ENCODE data around the gene USP9X.
A peak's percentile ranks its signal among the peaks of the same experiment; 100 is the strongest.
"Not testable (repeated sequence)": the region's sequence is repeated elsewhere in the genome, so short reads cannot be mapped to it uniquely, and the experiment has no call there.

The USP9X gene

DNA sequence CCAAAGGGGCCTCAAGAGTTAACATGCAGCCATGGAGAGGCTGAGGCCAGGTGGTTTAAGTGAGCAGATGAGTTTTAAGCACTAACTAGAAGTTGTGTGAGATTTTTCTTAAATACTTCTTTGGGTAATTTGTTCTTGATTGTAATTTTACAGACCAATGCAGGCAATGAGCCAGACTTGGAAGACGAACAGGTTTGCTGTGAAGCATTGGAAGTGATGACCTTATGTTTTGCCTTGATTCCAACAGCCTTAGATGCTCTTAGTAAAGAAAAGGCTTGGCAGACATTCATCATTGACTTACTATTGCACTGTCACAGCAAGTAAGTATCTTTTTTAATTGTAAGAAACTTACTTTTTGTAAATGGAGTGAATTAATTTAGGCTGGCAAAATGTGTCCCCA, 103.9 kb downstream of the USP9X start:
- DNase-seq (ENCODE audit: low read depth in 2 of 2), result no peak

GRCh38 chrX:41192880-41193279, 107.6 kb downstream of the USP9X start:
- no peak for DNase-seq (ENCODE audit: low read depth in 2 of 2)

GRCh38 chrX:41198410-41198809, 113.2 kb downstream of the USP9X start:
- DNase-seq (ENCODE audit: low read depth in 2 of 2), result no peak

DNA sequence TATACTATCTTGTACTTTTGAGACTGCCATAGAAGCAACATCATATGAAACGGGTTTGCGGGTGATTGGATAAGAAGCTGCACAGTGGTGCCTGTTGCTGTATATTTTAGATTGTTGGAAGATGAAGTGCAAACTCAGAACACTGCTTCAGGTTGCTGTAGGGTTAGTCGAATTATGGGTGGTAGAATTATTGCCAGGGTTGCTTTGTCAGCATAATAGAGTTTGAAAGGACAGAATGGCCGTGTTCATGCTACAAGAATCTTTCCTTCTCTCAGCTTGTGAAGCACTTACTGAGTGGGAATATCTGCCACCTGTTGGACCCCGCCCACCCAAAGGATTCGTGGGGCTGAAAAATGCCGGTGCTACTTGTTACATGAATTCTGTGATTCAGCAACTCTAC, 115.5 kb downstream of the USP9X start:
- DNase-seq (ENCODE audit: low read depth in 2 of 2), result no peak

GRCh38 chrX:41209853-41210252, 124.6 kb downstream of the USP9X start:
- no peak for DNase-seq (ENCODE audit: low read depth in 2 of 2)

- DNase-seq (ENCODE audit: low read depth in 2 of 2), result no peak
Observed at GRCh38 chrX:41224605-41225004, 139.4 kb downstream of the USP9X start.

DNA sequence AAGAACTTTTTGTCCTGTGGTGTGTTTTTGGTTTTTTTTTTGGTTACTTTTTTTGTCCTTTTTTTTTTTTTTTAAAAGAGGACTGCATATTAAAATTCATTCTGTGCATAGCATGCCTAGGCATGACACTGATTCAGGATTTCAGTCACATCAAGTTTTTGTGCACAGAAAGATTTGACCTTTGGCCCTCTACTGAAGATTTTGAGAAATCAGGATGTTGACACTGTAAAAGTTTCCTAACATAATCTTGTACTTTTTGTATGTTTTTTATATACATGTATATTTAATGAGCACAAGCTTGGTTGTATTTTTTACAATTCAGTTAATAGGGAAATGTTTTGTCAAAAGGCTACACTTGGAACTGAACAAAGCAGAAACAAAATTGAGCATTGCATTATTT, 148.7 kb downstream of the USP9X start:
- no peak for DNase-seq (ENCODE audit: low read depth in 2 of 2)

DNA sequence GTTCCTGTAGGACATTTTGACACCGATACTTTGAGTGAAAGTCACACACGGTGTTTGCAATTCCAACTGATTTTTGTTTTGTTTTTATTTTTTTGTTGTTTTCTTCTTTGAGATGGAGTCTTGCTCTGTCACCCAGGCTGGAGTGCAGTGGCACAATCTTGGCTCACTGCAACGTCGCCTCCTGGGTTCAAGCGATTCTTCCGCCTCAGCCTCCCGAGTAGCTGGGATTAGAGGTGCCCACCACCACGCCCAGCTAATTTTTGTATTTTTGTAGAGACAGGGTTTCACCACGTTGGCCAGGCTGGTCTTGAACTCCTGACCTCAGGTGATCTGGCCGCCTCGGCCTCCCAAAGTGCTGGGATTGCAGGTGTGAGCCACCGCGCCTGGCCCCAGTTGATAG, 149.2 kb downstream of the USP9X start:
- not testable (repeated sequence) for DNase-seq (ENCODE audit: low read depth in 2 of 2)

GRCh38 chrX:41234962-41235361, 149.7 kb downstream of the USP9X start:
- DNase-seq (ENCODE audit: low read depth in 2 of 2), result no peak

DNA sequence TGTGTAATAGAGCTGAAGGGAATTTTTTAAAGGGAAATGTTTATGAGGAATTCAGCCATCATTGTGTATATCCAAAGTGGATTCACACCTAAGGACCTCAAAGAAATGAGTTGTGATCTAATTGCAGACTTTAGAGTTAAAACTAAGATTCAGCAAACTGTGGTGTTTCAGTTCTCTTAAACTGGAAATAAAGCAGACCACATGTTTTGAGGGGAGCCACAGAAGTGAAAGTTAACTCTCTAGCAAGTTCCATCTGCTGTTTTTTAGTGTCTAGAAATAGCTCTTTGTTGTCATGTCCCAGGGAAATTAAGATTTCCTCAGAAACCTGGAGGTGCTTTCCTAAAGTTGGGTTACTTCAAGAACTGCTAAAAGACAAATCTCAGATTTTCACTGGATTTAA, 151.4 kb downstream of the USP9X start:
- no peak for DNase-seq (ENCODE audit: low read depth in 2 of 2)

- DNase-seq (ENCODE audit: low read depth in 2 of 2), result no peak
Observed at GRCh38 chrX:41240509-41240908, 155.3 kb downstream of the USP9X start.

- no peak for DNase-seq (ENCODE audit: low read depth in 2 of 2)
Observed at GRCh38 chrX:41241962-41242361, 156.7 kb downstream of the USP9X start.

- DNase-seq (ENCODE audit: low read depth in 2 of 2), result no peak
Observed at GRCh38 chrX:41245641-41246040, 160.4 kb downstream of the USP9X start.

DNA sequence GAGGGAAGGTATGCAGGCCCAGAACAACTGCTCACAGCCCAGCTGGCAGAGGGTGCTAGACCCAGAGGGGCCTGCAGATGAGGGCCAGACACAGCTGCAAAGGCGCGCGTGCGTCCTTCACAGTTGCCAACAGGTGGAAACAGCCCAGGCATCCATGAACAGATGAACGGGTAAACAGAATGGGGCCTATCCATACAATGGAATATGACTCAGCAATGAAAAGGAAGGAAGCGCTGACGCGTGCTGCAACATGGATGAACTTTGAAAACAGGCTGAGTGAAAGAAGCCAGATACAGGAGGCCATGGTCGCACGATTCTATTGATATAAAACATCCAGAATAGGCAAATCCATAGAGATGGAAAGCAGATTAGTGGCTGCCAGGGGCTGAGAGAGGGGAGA, 165.6 kb downstream of the USP9X start:
- DNase-seq (ENCODE audit: low read depth in 2 of 2), result no peak

DNA sequence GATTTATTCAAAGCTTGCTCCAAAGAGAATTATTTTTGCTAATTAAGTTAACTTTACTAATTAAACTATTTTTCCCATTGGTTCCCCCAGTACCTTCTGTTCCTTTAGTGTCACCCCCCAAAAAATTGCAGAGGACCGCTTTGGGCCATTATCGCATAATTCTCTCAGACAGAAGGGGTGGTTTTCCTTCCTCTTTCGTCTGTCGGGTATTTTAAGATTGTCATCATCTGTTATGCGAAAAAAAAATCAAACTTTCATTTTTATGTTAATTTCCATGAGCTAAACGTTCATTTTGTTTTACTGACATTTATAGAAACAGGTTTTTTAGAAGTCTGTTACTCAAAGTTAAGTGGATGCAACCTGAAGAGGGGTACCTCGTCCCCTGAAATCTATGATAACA, 172.6 kb downstream of the USP9X start:
- no peak for DNase-seq (ENCODE audit: low read depth in 2 of 2)

GRCh38 chrX:41258226-41258625, 173.0 kb downstream of the USP9X start:
- no peak for DNase-seq (ENCODE audit: low read depth in 2 of 2)

DNA sequence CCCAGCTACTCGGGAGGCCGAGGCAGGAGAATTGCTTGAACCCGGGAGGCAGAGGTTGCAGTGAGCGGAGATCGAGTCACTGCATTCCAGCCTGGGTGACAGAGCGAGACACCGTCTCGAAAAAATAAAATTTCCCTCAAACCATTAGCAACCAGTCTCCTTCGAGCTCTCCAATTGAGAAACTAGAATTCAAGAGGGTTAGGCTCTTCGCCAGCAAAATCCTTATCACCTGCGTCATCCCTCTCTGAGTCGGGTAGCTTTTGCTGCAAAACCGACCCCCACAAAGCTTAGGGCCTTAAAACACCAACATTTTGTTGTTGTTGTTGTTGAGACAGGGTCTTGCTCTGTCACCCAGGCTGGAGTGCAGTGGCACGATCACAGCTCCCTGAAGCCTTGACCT, 173.6 kb downstream of the USP9X start:
- DNase-seq (ENCODE audit: low read depth in 2 of 2), result no peak

DNA sequence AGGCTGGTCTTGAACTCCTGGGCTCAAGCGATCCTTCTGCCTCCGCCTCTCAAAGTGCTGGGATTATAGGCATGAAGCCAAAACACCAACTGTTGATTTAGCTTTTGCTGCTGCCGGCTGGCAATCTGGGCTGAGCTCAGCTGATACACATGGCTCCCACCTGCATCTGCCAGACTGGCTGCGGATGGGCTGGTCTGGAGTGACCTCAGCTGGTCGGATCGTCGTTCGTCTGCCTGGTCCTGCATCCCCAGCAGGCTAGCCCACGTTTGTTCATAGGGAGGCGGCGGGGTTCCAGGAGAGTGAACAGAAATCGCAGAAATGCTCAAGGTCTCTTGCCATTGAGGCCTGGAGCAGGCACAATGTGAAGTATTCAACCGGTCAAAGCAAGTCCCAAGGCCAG, 174.3 kb downstream of the USP9X start:
- no peak for DNase-seq (ENCODE audit: low read depth in 2 of 2)

- DNase-seq (ENCODE audit: low read depth in 2 of 2), result peak in 1 of 2 donors; percentile 59
Observed at GRCh38 chrX:41265615-41266014, 180.4 kb downstream of the USP9X start.

GRCh38 chrX:41273638-41274037, 188.4 kb downstream of the USP9X start:
- DNase-seq (ENCODE audit: low read depth in 2 of 2), result no peak

- peak in 1 of 2 donors; percentile 25 for DNase-seq (ENCODE audit: low read depth in 2 of 2)
Observed at GRCh38 chrX:41275661-41276609, 190.7 kb downstream of the USP9X start.

DNA sequence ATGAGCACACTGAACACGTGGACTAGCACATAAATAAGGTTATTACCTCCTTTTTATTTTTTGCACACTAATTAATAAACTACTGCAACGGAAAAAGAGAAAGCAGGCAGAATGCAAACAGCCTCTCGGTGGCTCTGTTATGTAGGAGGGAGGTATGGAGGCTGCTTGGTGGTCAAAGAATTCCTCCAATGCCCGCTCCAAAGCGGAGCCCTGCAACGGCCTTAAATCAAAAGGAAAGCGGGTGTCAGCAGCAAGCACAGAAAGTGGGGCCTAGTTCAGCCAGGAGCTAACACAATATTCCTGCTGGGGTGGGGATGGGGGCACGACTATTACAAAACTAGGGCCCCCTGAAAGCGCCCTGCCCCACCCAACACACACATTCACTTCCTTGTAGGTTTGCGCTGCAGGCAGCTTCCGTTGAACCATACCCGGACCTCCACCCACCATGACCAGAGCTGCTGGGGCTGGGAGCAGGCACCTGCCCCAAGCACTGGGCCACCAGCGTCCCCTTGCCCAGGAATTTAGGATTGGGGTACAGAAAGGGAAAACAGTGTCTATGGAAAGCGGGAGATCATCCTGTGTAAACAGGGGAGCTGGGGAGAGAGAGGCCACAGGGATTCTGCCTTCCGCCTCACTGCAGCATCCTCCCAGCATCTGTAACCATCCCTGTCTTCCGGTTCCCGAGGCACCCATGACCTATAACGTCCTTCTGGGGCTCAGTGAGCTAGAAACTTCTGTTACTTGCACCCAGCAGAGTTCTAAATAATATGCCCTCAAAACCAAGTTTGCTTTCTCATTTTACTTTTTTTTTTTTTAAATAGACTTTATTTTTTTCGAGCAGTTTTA, 191.6 kb downstream of the USP9X start:
- DNase-seq (ENCODE audit: low read depth in 2 of 2), result no peak

DNA sequence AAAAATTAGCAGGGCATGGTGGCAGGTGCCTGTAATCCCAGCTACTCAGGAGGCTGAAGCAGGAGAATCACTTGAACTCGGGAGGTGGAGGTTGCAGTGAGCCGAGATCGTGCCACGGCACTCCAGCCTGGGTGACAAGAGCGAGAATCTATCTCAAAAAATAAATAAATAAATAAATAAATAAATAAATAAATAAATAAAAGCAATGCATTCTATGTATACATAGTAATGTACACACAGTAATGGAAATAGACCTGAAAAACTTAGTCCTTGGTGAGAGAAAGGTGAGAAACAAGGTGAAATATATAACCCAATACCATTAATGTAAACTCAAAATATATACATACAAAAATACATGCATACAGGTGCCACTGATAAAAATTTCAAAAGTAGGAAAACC, 197.1 kb downstream of the USP9X start:
- not testable (repeated sequence) for DNase-seq (ENCODE audit: low read depth in 2 of 2)
